ENCODE data around the gene MAPK7.
A peak's percentile ranks its signal among the peaks of the same experiment; 100 is the strongest.

The MAPK7 gene

DNA sequence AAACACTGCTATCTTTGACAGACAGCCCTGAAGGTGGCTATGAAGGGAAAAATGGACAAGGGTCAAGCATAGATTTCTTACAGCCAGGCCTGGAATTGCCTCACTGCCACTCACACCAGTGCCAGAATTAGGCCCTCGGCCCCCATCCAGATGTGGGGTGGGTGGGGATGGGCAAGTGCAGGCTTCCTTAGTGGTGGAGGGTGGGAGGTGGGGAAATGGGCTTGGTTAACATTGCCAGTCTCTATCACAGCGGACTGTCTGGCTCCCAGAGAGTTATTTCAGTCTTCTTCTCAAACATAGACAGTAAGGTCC, 40.6 kb upstream of the MAPK7 start:
- in situ Hi-C loops (cut with MboI; ENCODE audit: low pct_unique_long_range_greater_than_20kb, low sequenced_read_pairs, unreplicated experiment) = no loop called here
- no peak for DNase-seq (ENCODE audit: low spot score)
- TF ChIP-seq, protein P1, sequence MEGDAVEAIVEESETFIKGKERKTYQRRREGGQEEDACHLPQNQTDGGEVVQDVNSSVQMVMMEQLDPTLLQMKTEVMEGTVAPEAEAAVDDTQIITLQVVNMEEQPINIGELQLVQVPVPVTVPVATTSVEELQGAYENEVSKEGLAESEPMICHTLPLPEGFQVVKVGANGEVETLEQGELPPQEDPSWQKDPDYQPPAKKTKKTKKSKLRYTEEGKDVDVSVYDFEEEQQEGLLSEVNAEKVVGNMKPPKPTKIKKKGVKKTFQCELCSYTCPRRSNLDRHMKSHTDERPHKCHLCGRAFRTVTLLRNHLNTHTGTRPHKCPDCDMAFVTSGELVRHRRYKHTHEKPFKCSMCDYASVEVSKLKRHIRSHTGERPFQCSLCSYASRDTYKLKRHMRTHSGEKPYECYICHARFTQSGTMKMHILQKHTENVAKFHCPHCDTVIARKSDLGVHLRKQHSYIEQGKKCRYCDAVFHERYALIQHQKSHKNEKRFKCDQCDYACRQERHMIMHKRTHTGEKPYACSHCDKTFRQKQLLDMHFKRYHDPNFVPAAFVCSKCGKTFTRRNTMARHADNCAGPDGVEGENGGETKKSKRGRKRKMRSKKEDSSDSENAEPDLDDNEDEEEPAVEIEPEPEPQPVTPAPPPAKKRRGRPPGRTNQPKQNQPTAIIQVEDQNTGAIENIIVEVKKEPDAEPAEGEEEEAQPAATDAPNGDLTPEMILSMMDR (IDR thresholded peaks at IDR 0.05; ENCODE audit: extremely low read depth, insufficient read depth, missing control alignments) = no peak

- peak; percentile 85 for DNase-seq (ENCODE audit: low spot score)
- TF ChIP-seq, protein P1 (IDR thresholded peaks at IDR 0.05; ENCODE audit: extremely low read depth, insufficient read depth, missing control alignments) = peak; percentile 61
These were observed 40.0 kb upstream of the MAPK7 start for GRCh38 chr17:19338031-19338990.

GRCh38 chr17:19339341-19339815, 38.9 kb upstream of the MAPK7 start:
- in situ Hi-C loops (cut with MboI; ENCODE audit: low pct_unique_long_range_greater_than_20kb, low sequenced_read_pairs, unreplicated experiment) = no loop called here

More at GRCh38 chr17:19338031-19338990, 40.0 kb upstream of the MAPK7 start:
- in situ Hi-C loops (cut with MboI; ENCODE audit: low pct_unique_long_range_greater_than_20kb, low sequenced_read_pairs, unreplicated experiment) = no loop called here

DNA sequence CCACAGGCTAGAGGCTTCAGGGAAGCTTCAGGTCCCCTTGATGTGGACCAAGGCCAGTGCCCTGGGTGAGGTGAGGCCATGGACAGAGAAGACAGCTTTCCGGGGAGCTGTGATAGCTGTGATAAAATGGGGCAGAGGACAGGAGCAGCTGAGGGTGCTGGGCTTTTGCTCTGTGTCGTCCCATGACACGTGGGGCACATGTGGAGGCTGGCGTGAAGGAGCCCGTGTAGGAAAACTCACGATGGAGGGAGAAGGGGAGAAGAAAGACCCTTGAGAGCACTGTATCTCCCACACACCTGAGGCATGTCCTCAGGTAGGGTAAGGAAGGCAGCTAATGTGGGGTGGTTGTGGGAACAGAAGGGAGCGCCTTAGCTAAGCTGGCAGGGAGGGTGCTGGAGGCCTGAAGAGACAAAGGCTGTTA, 37.1 kb upstream of the MAPK7 start:
- in situ Hi-C loops (cut with MboI; ENCODE audit: low pct_unique_long_range_greater_than_20kb, low sequenced_read_pairs, unreplicated experiment) = no loop called here
- TF ChIP-seq, protein P1 (IDR thresholded peaks at IDR 0.05; ENCODE audit: extremely low read depth, insufficient read depth, missing control alignments) = no peak
- no peak for DNase-seq (ENCODE audit: low spot score)

More at GRCh38 chr17:19339341-19339815, 38.9 kb upstream of the MAPK7 start:
- DNase-seq (ENCODE audit: low spot score) = no peak
- TF ChIP-seq, protein P1 (IDR thresholded peaks at IDR 0.05; ENCODE audit: extremely low read depth, insufficient read depth, missing control alignments) = no peak

- DNase-seq (ENCODE audit: low spot score) = no peak
- TF ChIP-seq, protein P1 (IDR thresholded peaks at IDR 0.05; ENCODE audit: extremely low read depth, insufficient read depth, missing control alignments) = no peak
- in situ Hi-C loops (cut with MboI; ENCODE audit: low pct_unique_long_range_greater_than_20kb, low sequenced_read_pairs, unreplicated experiment) = no loop called here
These were observed 36.4 kb upstream of the MAPK7 start for GRCh38 chr17:19341641-19342610.

GRCh38 chr17:19342611-19343255, 35.6 kb upstream of the MAPK7 start:
- no peak for DNase-seq (ENCODE audit: low spot score)
- TF ChIP-seq, protein P1 (IDR thresholded peaks at IDR 0.05; ENCODE audit: extremely low read depth, insufficient read depth, missing control alignments) = no peak
- in situ Hi-C loops (cut with MboI; ENCODE audit: low pct_unique_long_range_greater_than_20kb, low sequenced_read_pairs, unreplicated experiment) = no loop called here
